ENCODE measurements around the gene EEPD1.
A peak's percentile ranks its signal among the peaks of the same experiment; 100 is the strongest.

EEPD1 gene

GRCh38 chr7:36283181-36283580 lies 130.1 kb downstream of the EEPD1 start:
- no peak for DNase-seq

GRCh38 chr7:36283711-36284130 lies 130.7 kb downstream of the EEPD1 start:
- DNase-seq, result no peak

GRCh38 chr7:36284456-36285090 lies 131.5 kb downstream of the EEPD1 start:
- no peak for DNase-seq

GRCh38 chr7:36285276-36285675 lies 132.2 kb downstream of the EEPD1 start:
- DNase-seq, result no peak

- no peak for DNase-seq
Measured at GRCh38 chr7:36286226-36286625, 133.2 kb downstream of the EEPD1 start.

- no peak for DNase-seq
Measured at GRCh38 chr7:36286688-36287087, 133.6 kb downstream of the EEPD1 start.

GRCh38 chr7:36287371-36288241 lies 134.6 kb downstream of the EEPD1 start:
- no peak for DNase-seq

GRCh38 chr7:36288501-36288900 lies 135.4 kb downstream of the EEPD1 start:
- DNase-seq, result no peak

- no peak for DNase-seq
Measured at GRCh38 chr7:36289833-36290661, 137.0 kb downstream of the EEPD1 start.

GRCh38 chr7:36291387-36292316 lies 138.6 kb downstream of the EEPD1 start:
- peak in 1 of 2 experiments; percentile 56 for DNase-seq

- DNase-seq, result no peak
Measured at GRCh38 chr7:36295090-36295489, 142.0 kb downstream of the EEPD1 start.

- no peak for DNase-seq
Measured at GRCh38 chr7:36296284-36296683, 143.2 kb downstream of the EEPD1 start.

GRCh38 chr7:36297364-36298009 lies 144.4 kb downstream of the EEPD1 start:
- no peak for DNase-seq

GRCh38 chr7:36298106-36298505 lies 145.1 kb downstream of the EEPD1 start:
- no peak for DNase-seq

- DNase-seq, result no peak
Measured at GRCh38 chr7:36299223-36299774, 146.2 kb downstream of the EEPD1 start.

- no peak for DNase-seq
Measured at GRCh38 chr7:36299823-36300341, 146.8 kb downstream of the EEPD1 start.

- no peak for DNase-seq
Measured at GRCh38 chr7:36300696-36301350, 147.8 kb downstream of the EEPD1 start.

GRCh38 chr7:36301914-36302771 lies 149.1 kb downstream of the EEPD1 start:
- DNase-seq, result no peak

Measured in cerebellar nuclear complex (tissue), 1 donor.